Tibial artery (tissue), 4 donors: Measurements from ENCODE around the gene CLDN2.

Experiments used
- DNase-seq, 2 donors: peaks; one replicate each; pipeline ENCODE4 v3.0.0-alpha.2; 2019
- H3K27ac ChIP-seq, 2 donors: fragments of 200-600 bp; sonication (generic) in 1 of 2; 1 replicate in 1 of 2; 2 replicates in 1 of 2; pipeline ENCODE4 v1.5.1; 2018 to 2019; ENCODE audit warnings: mild to moderate bottlenecking in 1 of 2
- H3K27me3 ChIP-seq, 2 donors: fragments of 200-600 bp; sonication (generic) in 1 of 2; one replicate each; pipeline versions ENCODE4 v1.5.1 to v1.6.0; 2016 to 2019
- H3K36me3 ChIP-seq, 3 donors: fragments of 200-600 bp; sonication (generic) in 2 of 3; one replicate each; pipeline ENCODE4 v1.5.1; 2016 to 2019; ENCODE audit warnings: mild to moderate bottlenecking in 2 of 3
- H3K4me1 ChIP-seq, 4 donors: fragments of 200-600 bp; sonication (generic) in 2 of 4; 1 replicate in 3 of 4; 2 replicates in 1 of 4; pipeline ENCODE4 v1.5.1; 2016 to 2019
- H3K4me3 ChIP-seq, 2 donors: fragments of 200-600 bp; sonication (generic) in 1 of 2; 1 replicate in 1 of 2; 2 replicates in 1 of 2; pipeline ENCODE4 v1.5.1; 2018 to 2019; ENCODE audit warnings: mild to moderate bottlenecking in 2 of 2
- H3K9me3 ChIP-seq, 3 donors: fragments of 200-600 bp; sonication (generic) in 1 of 3; one replicate each; pipeline ENCODE4 v1.5.1; 2016 to 2019
- CTCF ChIP-seq, 2 experiments: fragments of 200-600 bp in 1 of 2; fragments of 450-650 bp in 1 of 2; IDR thresholded peaks; one replicate each; pipeline ENCODE4 v1.5.1; 2017 to 2019; ENCODE audit warnings: antibody characterized with exemption in 2 of 2, mild to moderate bottlenecking in 1 of 2, moderate library complexity in 1 of 2
- intact Hi-C: fragments of 100-400 bp; cut with DNase I; formaldehyde crosslinking; loops from one replicate; pipeline ENCODE4 v1.15.0; 2023; ENCODE audit warnings: low total_unique reads

CLDN2 gene

GRCh38 chrX:106932960-106933537, 12.8 kb downstream of the CLDN2 start:
- intact Hi-C loops: no loop called here
- H3K27me3 ChIP-seq: no peaks in the 10 kb centered on the region
- DNase-seq: peak in 1 of 2 donors; percentile 20
- H3K9me3 ChIP-seq: no peaks in the 10 kb centered on the region
- H3K4me1 ChIP-seq: no peaks in the 10 kb centered on the region
- H3K27ac ChIP-seq: no peak overlapping the region
- H3K4me3 ChIP-seq: no peak overlapping the region
- no peak for TF ChIP-seq CTCF (IDR thresholded peaks at IDR 0.05)
- no peaks in the 10 kb centered on the region for H3K36me3 ChIP-seq

- intact Hi-C loops: no loop called here
- peak in 1 of 2 donors; percentile 19 for DNase-seq
These were observed 13.3 kb downstream of the CLDN2 start for GRCh38 chrX:106933538-106933961.

GRCh38 chrX:106935175-106935574, 15.0 kb downstream of the CLDN2 start:
- intact Hi-C loops: no loop called here
- H3K27ac ChIP-seq: no peak overlapping the region
- no peaks in the 10 kb centered on the region for H3K36me3 ChIP-seq
- no peaks in the 10 kb centered on the region for H3K27me3 ChIP-seq
- no peak overlapping the region for H3K4me3 ChIP-seq
- DNase-seq: no peak
- TF ChIP-seq CTCF (IDR thresholded peaks at IDR 0.05): no peak
- no peaks in the 10 kb centered on the region for H3K9me3 ChIP-seq
- no peaks in the 10 kb centered on the region for H3K4me1 ChIP-seq

More at GRCh38 chrX:106933538-106933961, 13.3 kb downstream of the CLDN2 start:
- Histone ChIP-seq H3K36me3 (no peaks in the 10 kb centered on the region), H3K27me3 (no peaks in the 10 kb centered on the region), H3K4me3 (no peak overlapping the region), H3K4me1 (no peaks in the 10 kb centered on the region), H3K9me3 (no peaks in the 10 kb centered on the region), H3K27ac (no peak overlapping the region)
- no peak for TF ChIP-seq CTCF (IDR thresholded peaks at IDR 0.05)

- H3K36me3 ChIP-seq: peaks cover 0 to under 1% (median 0%) of the 10 kb centered on the region in 3 donors
- intact Hi-C loops: no loop called here
- no peak overlapping the region for H3K27ac ChIP-seq
- no peak for DNase-seq
- no peaks in the 10 kb centered on the region for H3K4me1 ChIP-seq
- H3K4me3 ChIP-seq: no peak overlapping the region
- H3K27me3 ChIP-seq: no peaks in the 10 kb centered on the region
- H3K9me3 ChIP-seq: no peaks in the 10 kb centered on the region
- no peak for TF ChIP-seq CTCF (IDR thresholded peaks at IDR 0.05)
These were observed 16.0 kb downstream of the CLDN2 start for GRCh38 chrX:106936246-106936645.

- TF ChIP-seq CTCF (IDR thresholded peaks at IDR 0.05): no peak
- intact Hi-C loops: no loop called here
These were observed 19.4 kb downstream of the CLDN2 start for GRCh38 chrX:106939566-106939965.

GRCh38 chrX:106940068-106940467, 19.9 kb downstream of the CLDN2 start:
- Histone ChIP-seq H3K27ac (no peak overlapping the region), H3K36me3 (peaks cover 0 to 16% (median 9%) of the 10 kb centered on the region in 3 donors), H3K9me3 (no peaks in the 10 kb centered on the region), H3K4me1 (no peaks in the 10 kb centered on the region), H3K4me3 (no peak overlapping the region), H3K27me3 (no peaks in the 10 kb centered on the region)
- DNase-seq: no peak
- no peak for TF ChIP-seq CTCF (IDR thresholded peaks at IDR 0.05)
- intact Hi-C loops: no loop called here

More at GRCh38 chrX:106939566-106939965, 19.4 kb downstream of the CLDN2 start:
- no peak overlapping the region for H3K27ac ChIP-seq
- H3K4me1 ChIP-seq: no peaks in the 10 kb centered on the region
- no peak overlapping the region for H3K4me3 ChIP-seq
- no peaks in the 10 kb centered on the region for H3K27me3 ChIP-seq
- peaks cover 0 to 16% (median 9%) of the 10 kb centered on the region in 3 donors for H3K36me3 ChIP-seq
- DNase-seq: no peak
- no peaks in the 10 kb centered on the region for H3K9me3 ChIP-seq
